CD8-positive, alpha-beta memory T cell (primary cell): ENCODE data around the gene GAPVD1. TPM values are rescaled to one million over a fixed set of nuclear protein-coding genes. Genes with fewer than 3 reads are reported as not detected.

Experiments used
- CTCF ChIA-PET: fragments of 350-600 bp; sonication (Branson Sonifier 250); formaldehyde crosslinking; loops from one replicate; lab custom pipeline; 2021; ENCODE audit warnings: antibody characterized with exemption; lab: Charles Lee
- POLR2A ChIA-PET: fragments of 350-600 bp; sonication (Branson Sonifier 250); formaldehyde crosslinking; loops from one replicate; lab custom pipeline; 2021; ENCODE audit warnings: antibody characterized with exemption; lab: Charles Lee
- DNase-seq, 5 donors: peaks; one replicate each; pipeline versions ENCODE4 v3.0.0 to v3.0.0-alpha.2; 2020 to 2022; ENCODE audit warnings: mixed read lengths in 1 of 5
- H3K27ac ChIP-seq: one replicate; pipeline ENCODE4 v1.7.0; 2013; ENCODE audit warnings: low read depth, mild to moderate bottlenecking, low read length, moderate library complexity
- H3K27me3 ChIP-seq: 2 replicates; pipeline ENCODE4 v1.7.0; 2013; ENCODE audit warnings: low read length, mild to moderate bottlenecking; ENCODE audit not compliant: insufficient read depth, poor library complexity, severe bottlenecking
- H3K36me3 ChIP-seq: 2 replicates; pipeline ENCODE4 v1.7.0; 2013; ENCODE audit warnings: mild to moderate bottlenecking, low read length, moderate library complexity; ENCODE audit not compliant: insufficient read depth
- H3K4me1 ChIP-seq: 2 replicates; pipeline ENCODE4 v1.7.0; 2013; ENCODE audit warnings: mild to moderate bottlenecking, low read length, moderate library complexity; ENCODE audit not compliant: insufficient read depth
- H3K4me3 ChIP-seq: 2 replicates; pipeline ENCODE4 v1.7.0; 2013; ENCODE audit warnings: mild to moderate bottlenecking, low read length
- H3K9me3 ChIP-seq: 2 replicates; pipeline ENCODE4 v1.7.0; 2013; ENCODE audit warnings: mild to moderate bottlenecking, low read length
- H3K27ac Mint-ChIP-seq, 8 donors: one replicate each; pipeline ENCODE4 v1.8.0; 2020 to 2021; ENCODE audit warnings: mixed read lengths in 8 of 8, mild to moderate bottlenecking in 6 of 8, inconsistent platforms in 3 of 8, moderate library complexity in 3 of 8
- H3K27me3 Mint-ChIP-seq, 2 donors: one replicate each; pipeline ENCODE4 v1.8.0; 2020 to 2021; ENCODE audit warnings: mixed read lengths in 2 of 2, mild to moderate bottlenecking in 1 of 2, moderate library complexity in 1 of 2
- H3K36me3 Mint-ChIP-seq, 3 donors: one replicate each; pipeline ENCODE4 v1.8.0; 2020 to 2021; ENCODE audit warnings: mixed read lengths in 3 of 3, inconsistent platforms in 1 of 3, mild to moderate bottlenecking in 1 of 3
- H3K4me1 Mint-ChIP-seq, 3 donors: one replicate each; pipeline ENCODE4 v1.8.0; 2020 to 2021; ENCODE audit warnings: mixed read lengths in 3 of 3, inconsistent platforms in 1 of 3, mild to moderate bottlenecking in 1 of 3
- H3K4me3 Mint-ChIP-seq, 7 donors: one replicate each; pipeline ENCODE4 v1.8.0; 2020 to 2021; ENCODE audit warnings: mixed read lengths in 7 of 7, mild to moderate bottlenecking in 6 of 7, moderate library complexity in 4 of 7, inconsistent platforms in 2 of 7
- H3K9me3 Mint-ChIP-seq, 5 donors: one replicate each; pipeline ENCODE4 v1.8.0; 2020 to 2022; ENCODE audit warnings: mixed read lengths in 5 of 5, mild to moderate bottlenecking in 3 of 5, moderate library complexity in 2 of 5, inconsistent platforms in 1 of 5
- polyA plus RNA-seq: library from polyadenylated mRNA; unstranded; fragments of 300-500 nt; fragmentation: Illumina TruSeq; gene quantifications from one replicate; pipeline ENCODE4 v1.2.3, GENCODE V29; 2021
- total RNA-seq, 2 experiments: library from RNA; stranded (reverse); gene quantifications; one replicate each; pipeline ENCODE4 v1.2.3, GENCODE V29; 2021

Gene GAPVD1
- total and polyA plus RNA-seq, 3 experiments from 2014 or later, result 42.7 to 55.4 (median 44.8) TPM

DNA sequence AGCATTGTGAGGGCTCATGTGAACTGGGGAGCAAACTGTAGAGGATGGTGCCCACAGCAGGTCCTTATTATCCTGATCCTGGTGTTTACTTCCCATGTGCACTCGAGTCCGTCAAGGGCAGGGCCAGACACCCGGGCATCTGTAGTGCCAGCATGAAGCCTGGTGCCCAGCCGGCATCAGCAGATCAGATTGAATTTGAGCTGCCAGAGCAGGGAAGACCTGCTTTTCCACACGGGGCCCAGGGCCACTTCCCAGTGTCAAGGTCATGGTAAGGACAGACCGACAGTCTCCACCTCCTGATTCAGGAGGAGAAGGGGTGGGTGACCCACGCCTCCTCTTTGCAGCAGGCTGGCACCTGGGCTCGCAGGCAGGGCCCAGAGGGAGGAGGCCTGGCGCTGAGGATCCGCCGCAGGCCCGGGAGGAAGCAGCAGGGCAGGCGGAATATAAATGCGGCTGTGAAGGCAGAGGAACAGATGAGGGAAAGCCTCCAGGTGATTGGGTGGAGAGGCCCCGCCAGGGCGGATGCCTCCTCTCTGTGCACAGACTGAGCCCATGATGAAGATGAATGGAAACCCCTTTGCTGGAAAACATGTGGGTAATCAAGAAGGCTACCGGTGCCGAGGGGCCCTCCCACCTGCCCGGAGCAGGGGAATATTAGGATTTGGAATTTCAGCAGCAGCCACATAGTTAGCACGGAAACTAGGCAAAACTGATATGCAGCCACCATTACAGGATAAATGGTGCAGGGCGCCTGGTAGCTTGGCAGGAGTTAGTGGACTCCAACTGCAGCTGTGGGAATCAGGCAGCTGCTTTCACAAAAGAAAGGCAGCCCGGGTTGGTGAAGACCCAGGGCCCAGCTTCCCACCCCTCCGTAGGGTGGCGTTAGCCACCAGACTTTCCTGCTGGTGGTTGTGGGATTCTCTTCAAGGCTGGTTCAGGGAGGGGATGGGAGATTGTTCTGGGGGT is 114.9 kb downstream of the GAPVD1 start:
- H3K4me1 Mint-ChIP-seq, result peaks cover 6 to 10% (median 7%) of the 10 kb centered on the region in 3 donors
- H3K27ac Mint-ChIP-seq, result no peak overlapping the region
- Histone ChIP-seq H3K27ac (no peak overlapping the region), H3K9me3 (no peaks in the 10 kb centered on the region), H3K36me3 (no peaks in the 10 kb centered on the region), H3K4me3 (no peak overlapping the region), H3K27me3 (peaks cover 5% of the 10 kb centered on the region), H3K4me1 (peaks cover 10% of the 10 kb centered on the region)
- ChIA-PET POLR2A (no interaction called here), CTCF (interaction anchor here (0.9 kb wide), 1 partner anchor 14 kb away, joined by 3 read pairs; no protein-coding TSS in a partner anchor)
- no peak overlapping the region for H3K4me3 Mint-ChIP-seq
- peaks cover 7 to 10% of the 10 kb centered on the region in 2 donors for H3K27me3 Mint-ChIP-seq
- no peaks in the 10 kb centered on the region for H3K36me3 Mint-ChIP-seq
- H3K9me3 Mint-ChIP-seq, result no peaks in the 10 kb centered on the region
- no peak for DNase-seq

- Mint-ChIP-seq H3K36me3 (no peaks in the 10 kb centered on the region), H3K4me3 (no peak overlapping the region), H3K4me1 (peaks cover 6 to 10% (median 7%) of the 10 kb centered on the region in 3 donors), H3K27me3 (peaks cover 4 to 10% of the 10 kb centered on the region in 2 donors), H3K27ac (no peak overlapping the region), H3K9me3 (no peaks in the 10 kb centered on the region)
- Histone ChIP-seq H3K4me3 (no peak overlapping the region), H3K4me1 (peaks cover 10% of the 10 kb centered on the region), H3K27me3 (peaks cover 5% of the 10 kb centered on the region), H3K36me3 (no peaks in the 10 kb centered on the region), H3K9me3 (no peaks in the 10 kb centered on the region), H3K27ac (no peak overlapping the region)
- POLR2A ChIA-PET, result no interaction called here
- CTCF ChIA-PET, result interaction anchor here (0.9 kb wide), 1 partner anchor 16 kb away, joined by 3 read pairs; no protein-coding TSS in a partner anchor
- DNase-seq, result no peak
These were observed 116.1 kb downstream of the GAPVD1 start for GRCh38 chr9:125377584-125378250.

DNA sequence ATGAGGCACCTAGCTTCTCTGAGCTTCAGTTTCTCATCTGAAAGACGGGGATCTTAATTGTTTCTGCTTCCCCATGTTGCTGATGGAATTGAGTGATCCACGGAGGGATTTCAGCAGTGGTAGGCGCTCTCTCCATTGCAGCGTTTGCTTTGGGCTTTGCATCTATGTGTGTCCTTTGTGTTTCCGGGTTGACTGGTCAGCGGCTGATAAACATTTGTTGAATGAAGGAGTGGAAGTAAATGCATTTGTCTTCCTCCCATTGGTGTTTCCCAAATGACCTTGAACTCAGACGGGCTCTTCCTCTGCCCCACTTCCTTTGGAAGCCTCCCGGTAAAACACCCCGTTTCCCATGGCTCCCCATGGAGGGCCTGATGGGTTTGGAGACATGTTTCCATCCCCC is 117.2 kb downstream of the GAPVD1 start:
- peaks cover 5% of the 10 kb centered on the region for H3K27me3 ChIP-seq
- H3K9me3 Mint-ChIP-seq, result no peaks in the 10 kb centered on the region
- H3K27me3 Mint-ChIP-seq, result peaks cover 6 to 10% of the 10 kb centered on the region in 2 donors
- no peaks in the 10 kb centered on the region for H3K36me3 ChIP-seq
- H3K36me3 Mint-ChIP-seq, result no peaks in the 10 kb centered on the region
- H3K9me3 ChIP-seq, result no peaks in the 10 kb centered on the region
- H3K4me3 Mint-ChIP-seq, result no peak overlapping the region
- no peak overlapping the region for H3K4me3 ChIP-seq
- peaks cover 6 to 10% (median 7%) of the 10 kb centered on the region in 3 donors for H3K4me1 Mint-ChIP-seq
- ChIA-PET POLR2A (no interaction called here), CTCF (no interaction called here)
- no peak for DNase-seq
- no peak overlapping the region for H3K27ac Mint-ChIP-seq
- H3K27ac ChIP-seq, result no peak overlapping the region
- H3K4me1 ChIP-seq, result peaks cover 10% of the 10 kb centered on the region

DNA sequence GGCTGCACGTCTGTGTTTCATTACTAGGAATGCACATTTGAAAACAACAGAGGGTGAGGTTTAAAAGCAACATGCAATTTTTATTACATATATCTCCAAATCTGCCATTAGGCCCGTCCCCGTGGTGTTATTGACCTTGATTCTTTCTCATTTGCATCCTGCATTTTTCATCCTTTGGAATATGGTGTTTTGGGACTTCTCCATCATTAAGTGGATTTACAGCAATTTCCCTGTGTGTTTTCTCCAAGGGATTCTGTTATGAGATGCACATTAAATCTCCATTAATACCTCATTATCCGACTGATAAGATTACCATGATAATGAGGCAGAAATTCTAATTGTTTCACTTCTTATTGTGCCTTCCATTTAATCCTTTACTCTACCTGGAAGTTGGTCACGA is 117.6 kb downstream of the GAPVD1 start:
- H3K27ac Mint-ChIP-seq, result no peak overlapping the region
- H3K4me1 ChIP-seq, result peaks cover 9% of the 10 kb centered on the region
- H3K27me3 Mint-ChIP-seq, result peaks cover 6 to 10% of the 10 kb centered on the region in 2 donors
- H3K27me3 ChIP-seq, result peaks cover 5% of the 10 kb centered on the region
- no peaks in the 10 kb centered on the region for H3K36me3 ChIP-seq
- CTCF ChIA-PET, result interaction anchor here (1.3 kb wide), 1 partner anchor 9 kb away, joined by 3 read pairs; no protein-coding TSS in a partner anchor
- no peak for DNase-seq
- no peaks in the 10 kb centered on the region for H3K9me3 ChIP-seq
- H3K27ac ChIP-seq, result no peak overlapping the region
- H3K4me3 ChIP-seq, result no peak overlapping the region
- POLR2A ChIA-PET, result no interaction called here
- no peaks in the 10 kb centered on the region for H3K9me3 Mint-ChIP-seq
- peaks cover 6 to 10% (median 7%) of the 10 kb centered on the region in 3 donors for H3K4me1 Mint-ChIP-seq
- no peak overlapping the region for H3K4me3 Mint-ChIP-seq
- no peaks in the 10 kb centered on the region for H3K36me3 Mint-ChIP-seq

- Histone ChIP-seq H3K9me3 (no peaks in the 10 kb centered on the region), H3K27me3 (peaks cover 5% of the 10 kb centered on the region), H3K4me3 (no peak overlapping the region), H3K27ac (no peak overlapping the region), H3K36me3 (no peaks in the 10 kb centered on the region), H3K4me1 (no peaks in the 10 kb centered on the region)
- DNase-seq, result no peak
- ChIA-PET CTCF (interaction anchor here (0.7 to 1.3 kb wide), 2 partner anchors 10 to 608 kb away, joined by 3 read pairs; no protein-coding TSS in a partner anchor), POLR2A (no interaction called here)
- no peaks in the 10 kb centered on the region for H3K36me3 Mint-ChIP-seq
- H3K9me3 Mint-ChIP-seq, result no peaks in the 10 kb centered on the region
- H3K27ac Mint-ChIP-seq, result no peak overlapping the region
- H3K4me3 Mint-ChIP-seq, result no peak overlapping the region
- no peaks in the 10 kb centered on the region for H3K4me1 Mint-ChIP-seq
- H3K27me3 Mint-ChIP-seq, result peaks cover 6 to 10% of the 10 kb centered on the region in 2 donors
These were observed 118.8 kb downstream of the GAPVD1 start for GRCh38 chr9:125380406-125380805.

DNA sequence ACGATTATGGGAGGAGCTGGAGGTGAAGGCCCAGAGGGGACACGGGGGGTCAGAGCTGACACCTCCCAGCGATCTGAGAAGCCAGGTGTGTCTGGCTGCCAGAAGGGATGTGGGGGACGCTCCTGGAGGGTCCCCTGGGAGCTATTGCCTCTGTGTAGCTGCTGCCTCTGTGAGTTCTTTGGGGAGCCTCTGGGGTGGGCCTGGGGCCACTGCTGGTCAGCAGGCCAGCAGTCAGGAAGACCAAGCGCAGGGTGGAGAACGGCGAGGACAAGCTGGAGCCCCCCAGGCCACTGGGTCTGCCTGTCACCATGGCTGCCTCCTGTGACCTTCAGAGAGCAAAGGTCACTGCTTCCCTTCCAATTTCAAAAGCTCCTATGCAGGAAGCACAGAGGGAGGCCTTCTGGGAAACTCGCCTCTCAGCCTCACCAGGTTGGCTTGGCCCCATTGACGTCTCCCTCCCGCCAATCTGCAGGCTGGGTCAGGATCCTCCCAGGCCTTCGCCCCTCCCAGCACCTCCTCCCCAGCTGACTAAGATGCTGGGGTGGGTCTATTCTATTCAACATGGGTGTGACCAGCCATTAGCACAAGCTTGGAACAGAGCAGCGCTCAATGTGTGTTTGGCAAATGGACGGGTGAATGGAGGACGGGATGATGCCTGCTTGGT is 126.4 kb downstream of the GAPVD1 start:
- ChIA-PET POLR2A (no interaction called here), CTCF (no interaction called here)
- no peak overlapping the region for H3K4me3 Mint-ChIP-seq
- H3K9me3 Mint-ChIP-seq, result no peaks in the 10 kb centered on the region
- no peaks in the 10 kb centered on the region for H3K27me3 ChIP-seq
- peaks cover 4 to 7% of the 10 kb centered on the region in 2 donors for H3K27me3 Mint-ChIP-seq
- H3K9me3 ChIP-seq, result no peaks in the 10 kb centered on the region
- H3K4me1 ChIP-seq, result no peaks in the 10 kb centered on the region
- no peaks in the 10 kb centered on the region for H3K36me3 Mint-ChIP-seq
- DNase-seq, result no peak
- no peak overlapping the region for H3K27ac ChIP-seq
- no peak overlapping the region for H3K27ac Mint-ChIP-seq
- no peaks in the 10 kb centered on the region for H3K36me3 ChIP-seq
- H3K4me3 ChIP-seq, result no peak overlapping the region
- no peaks in the 10 kb centered on the region for H3K4me1 Mint-ChIP-seq

- Mint-ChIP-seq H3K27ac (no peak overlapping the region), H3K9me3 (no peaks in the 10 kb centered on the region), H3K36me3 (no peaks in the 10 kb centered on the region), H3K4me1 (no peaks in the 10 kb centered on the region), H3K4me3 (no peak overlapping the region), H3K27me3 (peaks cover 2 to 7% of the 10 kb centered on the region in 2 donors)
- H3K4me1 ChIP-seq, result no peaks in the 10 kb centered on the region
- no peak for DNase-seq
- ChIA-PET POLR2A (no interaction called here), CTCF (no interaction called here)
- no peaks in the 10 kb centered on the region for H3K9me3 ChIP-seq
- H3K4me3 ChIP-seq, result no peak overlapping the region
- H3K36me3 ChIP-seq, result no peaks in the 10 kb centered on the region
- no peak overlapping the region for H3K27ac ChIP-seq
- H3K27me3 ChIP-seq, result no peaks in the 10 kb centered on the region
These were observed 127.4 kb downstream of the GAPVD1 start for GRCh38 chr9:125388978-125389377.
